ENCODE measurements around the gene AGK.

DNA sequence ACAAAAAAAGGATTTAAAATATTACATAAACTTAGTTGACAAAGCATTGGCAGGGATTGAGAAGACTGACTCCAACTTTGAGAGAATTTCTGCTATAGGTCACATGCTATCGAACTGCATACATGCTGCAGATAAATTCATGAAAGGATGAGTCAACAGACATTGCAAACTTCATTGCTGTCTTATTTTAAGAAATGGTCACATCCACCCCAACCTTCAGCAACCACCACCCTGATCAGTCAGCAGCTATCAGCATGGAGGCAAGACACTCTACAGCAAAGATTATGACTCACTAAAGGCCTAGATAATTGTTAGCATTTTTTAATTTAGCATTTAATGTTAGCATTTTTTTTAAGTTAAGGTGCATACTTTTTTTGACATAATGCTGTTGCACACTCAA is 73.6 kb downstream of the AGK start:
- TF ChIP-seq USF2 (IDR thresholded peaks at IDR 0.05; ENCODE audit: low read length), result no peak
- no peak for TF ChIP-seq POLR2A (IDR thresholded peaks at IDR 0.05; ENCODE audit: control extremely low read depth in 1 of 2, low read depth in 2 of 2, low read length in 2 of 2)
- no peak for TF ChIP-seq RAD21 (IDR thresholded peaks at IDR 0.05 in 1 of 2, conservative IDR thresholded peaks at IDR 0.05 in 1 of 2; ENCODE audit: low read depth in 2 of 2, low read length in 2 of 2)
- TF ChIP-seq EGR1 (IDR thresholded peaks at IDR 0.05; ENCODE audit: borderline replicate concordance, low read depth, low read length), result no peak
- no peak for TF ChIP-seq SP1 (IDR thresholded peaks at IDR 0.05; ENCODE audit: low read depth, low read length)
- TF ChIP-seq, protein P1, sequence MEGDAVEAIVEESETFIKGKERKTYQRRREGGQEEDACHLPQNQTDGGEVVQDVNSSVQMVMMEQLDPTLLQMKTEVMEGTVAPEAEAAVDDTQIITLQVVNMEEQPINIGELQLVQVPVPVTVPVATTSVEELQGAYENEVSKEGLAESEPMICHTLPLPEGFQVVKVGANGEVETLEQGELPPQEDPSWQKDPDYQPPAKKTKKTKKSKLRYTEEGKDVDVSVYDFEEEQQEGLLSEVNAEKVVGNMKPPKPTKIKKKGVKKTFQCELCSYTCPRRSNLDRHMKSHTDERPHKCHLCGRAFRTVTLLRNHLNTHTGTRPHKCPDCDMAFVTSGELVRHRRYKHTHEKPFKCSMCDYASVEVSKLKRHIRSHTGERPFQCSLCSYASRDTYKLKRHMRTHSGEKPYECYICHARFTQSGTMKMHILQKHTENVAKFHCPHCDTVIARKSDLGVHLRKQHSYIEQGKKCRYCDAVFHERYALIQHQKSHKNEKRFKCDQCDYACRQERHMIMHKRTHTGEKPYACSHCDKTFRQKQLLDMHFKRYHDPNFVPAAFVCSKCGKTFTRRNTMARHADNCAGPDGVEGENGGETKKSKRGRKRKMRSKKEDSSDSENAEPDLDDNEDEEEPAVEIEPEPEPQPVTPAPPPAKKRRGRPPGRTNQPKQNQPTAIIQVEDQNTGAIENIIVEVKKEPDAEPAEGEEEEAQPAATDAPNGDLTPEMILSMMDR (IDR thresholded peaks at IDR 0.05; ENCODE audit: control extremely low read depth in 1 of 3, insufficient read depth in 1 of 3, low read depth in 1 of 3, low read length in 3 of 3), result no peak
- no peak for TF ChIP-seq SP2 (IDR thresholded peaks at IDR 0.05; ENCODE audit: low read length)
- no peak for TF ChIP-seq MAFK (IDR thresholded peaks at IDR 0.05; ENCODE audit: low read depth, low read length)
- TF ChIP-seq KDM1A (IDR thresholded peaks at IDR 0.05; ENCODE audit: borderline replicate concordance, low read length), result no peak
- TF ChIP-seq, protein P2, sequence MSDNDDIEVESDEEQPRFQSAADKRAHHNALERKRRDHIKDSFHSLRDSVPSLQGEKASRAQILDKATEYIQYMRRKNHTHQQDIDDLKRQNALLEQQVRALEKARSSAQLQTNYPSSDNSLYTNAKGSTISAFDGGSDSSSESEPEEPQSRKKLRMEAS (IDR thresholded peaks at IDR 0.05), result no peak
